Skeletal muscle satellite cell (primary cell): Measurements from ENCODE around the gene SMIM38.

Experiments
- H3K27me3 ChIP-seq: 2 replicates; pipeline ENCODE4 v1.7.0; 2013; ENCODE audit warnings: low read length; ENCODE audit not compliant: control insufficient read depth, insufficient read depth
- H3K36me3 ChIP-seq: 2 replicates; pipeline ENCODE4 v1.7.0; 2013; ENCODE audit warnings: mild to moderate bottlenecking, control low read depth, low read length; ENCODE audit not compliant: insufficient read depth
- H3K4me1 ChIP-seq: 2 replicates; pipeline ENCODE4 v1.7.0; 2013; ENCODE audit warnings: low read length; ENCODE audit not compliant: control insufficient read depth, insufficient read depth
- H3K4me2 ChIP-seq: 2 replicates; pipeline ENCODE4 v1.7.0; 2013; ENCODE audit warnings: mild to moderate bottlenecking, low read length
- H3K4me3 ChIP-seq: 2 replicates; pipeline ENCODE4 v1.7.0; 2013; ENCODE audit warnings: low read length
- H3K9ac ChIP-seq: 2 replicates; pipeline ENCODE4 v1.7.0; 2013; ENCODE audit warnings: mild to moderate bottlenecking, low read depth, low read length, moderate library complexity
- H3K9me3 ChIP-seq: replicated peaks from 2 replicates; pipeline ENCODE4 v1.7.0; 2013; ENCODE audit warnings: mild to moderate bottlenecking, control low read depth, low read length

Gene SMIM38

DNA sequence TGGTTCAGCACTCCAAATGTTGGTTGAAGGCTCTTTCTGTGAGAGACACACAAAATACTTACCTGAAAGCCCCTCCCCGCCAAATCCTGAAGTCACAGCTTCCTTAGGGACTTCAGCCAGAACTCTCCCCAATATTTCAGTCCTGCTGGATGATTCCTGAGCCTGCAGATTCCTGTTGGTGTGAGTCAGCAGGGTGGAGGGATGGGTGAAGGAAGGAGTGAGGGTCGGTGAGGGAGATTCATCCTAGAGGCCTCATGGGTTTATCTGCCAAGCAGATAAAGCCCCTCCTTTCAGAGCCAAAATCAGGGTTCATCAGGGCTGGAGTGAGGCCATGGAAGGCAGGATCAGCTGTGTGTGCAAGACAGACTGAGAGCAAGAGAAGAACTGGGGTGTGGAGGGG is 37.9 kb downstream of the SMIM38 start:
- no peak overlapping the region for H3K9ac ChIP-seq
- no peaks in the 10 kb centered on the region for H3K9me3 ChIP-seq
- H3K4me1 ChIP-seq = no peaks in the 10 kb centered on the region
- no peaks in the 10 kb centered on the region for H3K36me3 ChIP-seq
- H3K4me3 ChIP-seq = no peak overlapping the region
- H3K27me3 ChIP-seq = peaks cover 14% of the 10 kb centered on the region
- no peak overlapping the region for H3K4me2 ChIP-seq

DNA sequence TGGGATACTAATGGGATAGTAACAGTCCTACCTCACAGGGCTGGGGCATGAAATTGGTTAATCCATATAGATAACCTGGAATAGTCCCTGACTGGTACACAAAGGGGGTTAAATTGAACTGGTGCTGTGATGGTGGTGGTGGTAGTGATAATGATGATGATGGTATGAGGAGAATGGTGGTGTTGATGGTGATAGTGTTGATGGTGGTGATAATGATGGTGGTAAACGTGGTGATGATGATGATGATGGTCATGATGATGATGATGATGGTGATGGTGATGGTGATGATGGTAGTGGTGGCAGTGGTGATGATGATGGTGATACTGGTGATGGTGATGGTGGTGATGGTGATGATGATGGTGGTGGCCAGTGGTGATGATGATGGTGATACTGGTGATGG is 38.7 kb downstream of the SMIM38 start:
- no peaks in the 10 kb centered on the region for H3K9me3 ChIP-seq
- H3K36me3 ChIP-seq = no peaks in the 10 kb centered on the region
- H3K4me2 ChIP-seq = no peak overlapping the region
- no peaks in the 10 kb centered on the region for H3K4me1 ChIP-seq
- no peak overlapping the region for H3K4me3 ChIP-seq
- no peak overlapping the region for H3K9ac ChIP-seq
- H3K27me3 ChIP-seq = peaks cover 22% of the 10 kb centered on the region

GRCh38 chr11:69194956-69195355 is 39.2 kb downstream of the SMIM38 start:
- Histone ChIP-seq H3K9ac (no peak overlapping the region), H3K4me2 (no peak overlapping the region), H3K27me3 (peaks cover 27% of the 10 kb centered on the region), H3K9me3 (no peaks in the 10 kb centered on the region), H3K36me3 (no peaks in the 10 kb centered on the region), H3K4me1 (no peaks in the 10 kb centered on the region), H3K4me3 (no peak overlapping the region)

DNA sequence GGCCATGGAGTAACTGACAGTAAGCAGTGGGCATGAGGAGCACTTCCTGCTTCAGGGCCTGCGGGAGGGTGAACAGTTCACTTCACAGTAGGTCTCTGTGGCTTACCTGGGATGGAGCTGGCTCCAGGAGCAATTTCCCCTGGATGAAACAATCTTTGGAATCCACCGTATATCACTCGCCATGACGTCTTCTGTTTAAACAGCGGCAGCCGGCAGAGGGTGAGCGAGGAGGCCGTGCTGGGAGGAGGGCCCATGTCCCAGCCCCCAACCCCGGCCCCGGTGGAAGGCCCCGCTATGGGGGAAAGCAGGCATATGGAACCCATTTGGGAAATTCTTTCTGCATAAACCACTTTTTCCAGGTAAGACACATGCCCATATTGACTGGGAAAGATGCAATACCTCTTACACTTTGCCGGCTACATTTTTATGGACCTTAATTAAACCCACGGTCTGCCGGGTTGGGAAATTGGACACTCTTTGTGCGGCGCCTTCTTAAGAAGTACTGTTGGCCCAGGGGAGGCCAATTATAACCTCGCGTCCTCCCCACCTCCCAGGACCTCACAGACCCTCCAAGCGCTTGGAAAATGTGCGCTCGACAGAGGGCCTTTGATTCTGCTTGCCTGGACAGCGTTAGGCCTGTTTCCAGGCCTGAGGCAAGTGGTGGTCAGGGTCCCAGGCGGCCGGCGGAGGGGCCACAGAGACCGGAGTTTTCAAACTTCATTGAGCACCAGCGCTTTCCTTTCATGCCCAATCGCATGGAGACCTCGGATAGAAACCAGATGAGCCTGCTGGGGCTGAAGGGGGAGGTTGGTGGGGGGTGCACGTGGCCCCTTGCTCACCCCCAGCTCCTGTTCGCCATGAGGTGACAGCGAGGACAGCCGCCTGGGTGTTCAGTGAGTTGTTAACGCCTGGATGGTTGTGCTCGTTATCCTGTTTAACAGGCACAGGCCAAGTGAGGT is 40.4 kb downstream of the SMIM38 start:
- Histone ChIP-seq H3K4me2 (no peak overlapping the region), H3K9ac (no peak overlapping the region), H3K4me1 (no peaks in the 10 kb centered on the region), H3K9me3 (no peaks in the 10 kb centered on the region), H3K4me3 (no peak overlapping the region), H3K27me3 (peaks cover 35% of the 10 kb centered on the region), H3K36me3 (no peaks in the 10 kb centered on the region)

DNA sequence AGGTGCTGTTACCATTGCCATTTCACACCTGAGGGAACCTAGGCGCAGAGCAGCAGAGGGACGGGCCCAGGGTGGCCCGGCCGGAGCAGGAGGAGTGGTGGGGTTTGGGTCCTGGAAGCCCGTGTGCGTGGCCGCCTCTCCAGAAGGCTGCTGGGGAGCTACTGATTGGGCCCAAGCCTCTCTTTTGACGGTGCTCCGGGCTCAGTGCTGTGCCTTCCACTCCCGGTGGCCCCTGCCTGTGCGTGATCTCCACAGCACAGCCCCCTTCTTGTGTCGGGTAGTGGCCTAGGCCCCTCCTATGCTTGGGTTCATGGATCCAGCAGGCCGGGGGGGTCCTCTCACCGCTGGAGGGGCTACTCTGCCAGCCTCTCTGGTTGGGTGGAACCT is 41.0 kb downstream of the SMIM38 start:
- Histone ChIP-seq H3K9ac (no peak overlapping the region), H3K36me3 (no peaks in the 10 kb centered on the region), H3K27me3 (peaks cover 37% of the 10 kb centered on the region), H3K4me3 (no peak overlapping the region), H3K4me2 (no peak overlapping the region), H3K9me3 (no peaks in the 10 kb centered on the region), H3K4me1 (no peaks in the 10 kb centered on the region)

GRCh38 chr11:69198891-69199582 is 43.3 kb downstream of the SMIM38 start:
- H3K9me3 ChIP-seq = no peaks in the 10 kb centered on the region
- H3K9ac ChIP-seq = no peak overlapping the region
- no peaks in the 10 kb centered on the region for H3K36me3 ChIP-seq
- H3K4me1 ChIP-seq = no peaks in the 10 kb centered on the region
- no peak overlapping the region for H3K4me3 ChIP-seq
- H3K4me2 ChIP-seq = no peak overlapping the region
- H3K27me3 ChIP-seq = peaks cover 37% of the 10 kb centered on the region

- H3K27me3 ChIP-seq = peaks cover 37% of the 10 kb centered on the region
- no peak overlapping the region for H3K4me3 ChIP-seq
- H3K4me2 ChIP-seq = no peak overlapping the region
- H3K36me3 ChIP-seq = no peaks in the 10 kb centered on the region
- no peaks in the 10 kb centered on the region for H3K9me3 ChIP-seq
- no peaks in the 10 kb centered on the region for H3K4me1 ChIP-seq
- no peak overlapping the region for H3K9ac ChIP-seq
Observed at GRCh38 chr11:69199583-69200315, 44.0 kb downstream of the SMIM38 start.

GRCh38 chr11:69200331-69201065 is 44.8 kb downstream of the SMIM38 start:
- Histone ChIP-seq H3K36me3 (no peaks in the 10 kb centered on the region), H3K4me1 (no peaks in the 10 kb centered on the region), H3K9ac (no peak overlapping the region), H3K27me3 (peaks cover 37% of the 10 kb centered on the region), H3K4me3 (no peak overlapping the region), H3K9me3 (no peaks in the 10 kb centered on the region), H3K4me2 (no peak overlapping the region)

- Histone ChIP-seq H3K9me3 (no peaks in the 10 kb centered on the region), H3K36me3 (no peaks in the 10 kb centered on the region)
Observed at GRCh38 chr11:69201066-69201365, 45.3 kb downstream of the SMIM38 start.

DNA sequence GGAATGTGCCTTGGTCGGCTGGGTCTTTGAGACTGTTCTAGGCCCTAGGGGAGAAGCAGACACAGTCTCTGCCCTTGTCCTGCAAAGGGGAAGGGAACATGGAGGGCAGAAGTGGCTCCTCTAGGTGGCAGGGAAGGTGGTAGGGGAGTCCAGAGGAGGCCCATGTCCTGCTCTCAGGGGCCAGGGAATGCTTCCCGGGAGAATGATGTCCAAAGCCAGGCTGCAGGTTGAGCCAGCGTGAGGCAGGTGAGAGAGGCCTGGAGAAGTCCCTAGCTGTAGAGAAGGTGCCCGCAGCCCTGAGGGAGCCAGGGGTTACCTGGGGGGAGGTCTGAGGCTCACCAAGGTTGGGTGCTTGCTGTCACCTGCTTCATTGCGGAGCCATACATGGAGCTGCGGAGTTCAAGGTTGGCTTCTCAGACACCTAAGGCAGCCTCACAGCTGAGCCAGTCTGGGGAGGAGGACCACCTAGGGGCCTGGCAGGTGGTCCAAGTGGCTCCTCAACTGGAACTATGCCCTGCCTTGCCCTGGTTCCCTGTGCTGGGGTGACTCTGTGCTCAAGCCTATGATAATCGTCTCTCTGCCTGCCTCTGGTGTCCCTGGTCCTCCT is 46.1 kb downstream of the SMIM38 start:
- no peaks in the 10 kb centered on the region for H3K36me3 ChIP-seq
- no peak overlapping the region for H3K9ac ChIP-seq
- no peaks in the 10 kb centered on the region for H3K4me1 ChIP-seq
- no peak overlapping the region for H3K4me2 ChIP-seq
- H3K9me3 ChIP-seq = no peaks in the 10 kb centered on the region
- peaks cover 37% of the 10 kb centered on the region for H3K27me3 ChIP-seq
- H3K4me3 ChIP-seq = no peak overlapping the region

More at GRCh38 chr11:69201066-69201365, 45.3 kb downstream of the SMIM38 start:
- Histone ChIP-seq H3K4me3 (no peak overlapping the region), H3K4me2 (no peak overlapping the region), H3K9ac (no peak overlapping the region), H3K27me3 (peaks cover 37% of the 10 kb centered on the region), H3K4me1 (no peaks in the 10 kb centered on the region)
